GM19238 (cell line): Measurements from ENCODE around the gene PRKD1.
"Not testable (repeated sequence)": the region's sequence is repeated elsewhere in the genome, so short reads cannot be mapped to it uniquely, and the experiment has no call there.

Source experiments
- DNase-seq: peaks from one replicate; pipeline ENCODE4 v3.0.0; 2011; ENCODE audit warnings: low spot score; ENCODE audit not compliant: insufficient read length

Gene PRKD1

GRCh38 chr14:29743531-29743930, 184.1 kb downstream of the PRKD1 start:
- no peak for DNase-seq

- no peak for DNase-seq
These were observed 185.7 kb downstream of the PRKD1 start for GRCh38 chr14:29741909-29742401.

GRCh38 chr14:29740491-29740890, 187.2 kb downstream of the PRKD1 start:
- no peak for DNase-seq

DNA sequence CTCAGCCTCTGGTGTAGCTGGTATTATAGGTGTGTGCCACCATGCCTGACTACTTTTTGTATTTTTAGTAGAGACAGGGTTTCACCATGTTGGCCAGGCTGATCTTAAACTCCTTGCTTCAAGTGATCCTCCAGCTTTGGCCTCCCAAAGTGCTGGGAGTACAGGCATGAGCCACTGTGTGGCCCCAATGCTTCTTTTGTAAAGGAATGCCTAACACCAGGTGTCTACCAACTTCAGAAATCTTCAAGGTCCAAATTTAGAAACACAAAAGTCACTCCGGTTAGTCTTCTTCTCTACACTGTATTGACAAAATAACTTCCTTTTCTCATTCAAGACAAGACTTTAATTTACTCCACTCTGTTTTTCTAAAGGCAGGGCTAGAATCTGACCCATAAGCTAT, 188.7 kb downstream of the PRKD1 start:
- no peak for DNase-seq

DNA sequence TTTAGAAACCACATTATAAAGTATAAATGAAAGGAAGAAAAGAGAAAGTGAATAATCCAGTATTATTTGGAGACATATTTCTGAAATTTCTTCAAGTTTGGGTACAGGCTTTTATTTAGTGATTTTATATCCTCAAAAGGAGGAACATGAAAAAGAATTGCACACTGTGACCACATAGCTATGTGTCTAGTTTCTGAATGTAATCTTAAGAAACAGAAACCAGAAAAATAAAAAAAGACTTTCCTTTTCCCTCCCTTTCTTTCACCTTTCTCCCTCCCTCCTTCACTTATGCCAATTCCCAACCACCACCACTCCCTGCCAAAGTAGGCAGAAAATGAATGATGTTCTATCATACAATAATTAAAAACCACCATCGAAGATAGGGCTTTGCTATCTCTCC, 189.6 kb downstream of the PRKD1 start:
- DNase-seq = no peak

DNA sequence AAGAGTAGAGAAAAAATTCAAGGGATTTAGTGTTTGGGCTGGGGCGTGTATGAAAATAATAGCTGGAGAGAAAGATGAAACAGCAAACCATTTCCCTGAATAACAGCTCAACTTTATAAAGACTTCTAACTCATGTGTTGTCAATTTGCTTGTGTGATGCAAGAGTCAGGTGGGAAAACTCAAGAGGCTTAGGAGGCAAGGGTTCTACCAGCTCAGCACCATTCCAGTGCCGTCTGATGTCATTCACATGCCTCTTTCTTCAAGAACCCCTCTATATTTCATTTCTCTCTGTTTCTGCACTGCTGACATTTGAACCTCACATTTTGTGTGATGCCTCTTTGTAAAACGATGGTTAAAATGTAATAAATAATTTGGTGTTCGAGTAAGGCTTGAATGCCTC, 192.2 kb downstream of the PRKD1 start:
- DNase-seq = no peak

DNA sequence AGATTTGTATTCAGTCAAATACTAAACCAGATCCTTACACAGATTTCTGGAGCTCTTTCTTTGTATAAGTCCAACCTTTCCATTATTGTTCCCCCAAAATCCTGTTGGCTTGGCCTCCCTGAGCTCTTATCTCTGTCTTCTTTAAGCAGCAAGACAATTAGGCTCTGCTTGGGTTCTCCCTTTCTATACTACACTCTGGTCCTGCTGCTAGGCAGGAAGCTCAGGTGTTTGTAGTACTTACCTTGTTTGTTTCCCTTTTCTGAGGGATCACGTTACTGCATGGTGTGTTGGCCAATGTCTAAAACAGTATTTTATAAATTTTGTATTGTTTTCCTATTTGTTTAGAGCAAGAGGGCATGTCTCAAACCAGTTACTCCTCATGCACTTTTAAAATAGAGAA, 192.9 kb downstream of the PRKD1 start:
- no peak for DNase-seq

DNA sequence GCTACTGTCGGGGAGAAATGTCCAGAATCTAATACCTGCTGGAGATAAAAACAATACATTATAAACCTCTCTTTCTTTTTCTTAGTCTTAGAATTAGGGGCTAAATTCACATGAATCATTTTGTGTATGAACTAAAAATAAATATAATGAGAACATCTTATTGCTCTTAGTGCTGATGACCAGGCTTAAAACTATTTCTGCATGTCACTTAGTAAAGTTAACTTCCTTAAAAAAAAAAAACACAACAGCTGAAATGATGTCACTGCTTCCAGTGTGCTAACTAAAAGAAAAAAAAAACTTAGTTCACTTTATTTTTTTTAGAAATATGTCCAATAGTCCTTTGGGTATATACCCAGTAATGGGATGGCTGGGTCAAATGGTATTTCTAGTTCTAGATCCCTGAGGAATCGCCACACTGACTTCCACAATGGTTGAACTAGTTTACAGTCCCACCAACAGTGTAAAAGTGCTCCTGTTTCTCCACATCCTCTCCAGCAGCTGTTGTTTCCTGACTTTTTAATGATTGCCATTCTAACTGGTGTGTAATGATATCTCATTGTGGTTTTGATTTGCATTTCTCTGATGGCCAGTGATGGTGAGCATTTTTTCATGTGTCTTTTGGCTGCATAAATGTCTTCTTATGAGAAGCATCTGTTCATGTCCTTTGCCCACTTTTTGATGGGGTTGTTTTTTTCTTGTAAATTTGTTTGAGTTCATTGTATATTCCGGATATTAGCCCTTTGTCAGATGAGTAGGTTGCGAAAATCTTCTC, 200.9 kb downstream of the PRKD1 start:
- not testable (repeated sequence) for DNase-seq

GRCh38 chr14:29724991-29725390, 202.7 kb downstream of the PRKD1 start:
- DNase-seq = no peak

- DNase-seq = no peak
These were observed 204.8 kb downstream of the PRKD1 start for GRCh38 chr14:29722831-29723230.

DNA sequence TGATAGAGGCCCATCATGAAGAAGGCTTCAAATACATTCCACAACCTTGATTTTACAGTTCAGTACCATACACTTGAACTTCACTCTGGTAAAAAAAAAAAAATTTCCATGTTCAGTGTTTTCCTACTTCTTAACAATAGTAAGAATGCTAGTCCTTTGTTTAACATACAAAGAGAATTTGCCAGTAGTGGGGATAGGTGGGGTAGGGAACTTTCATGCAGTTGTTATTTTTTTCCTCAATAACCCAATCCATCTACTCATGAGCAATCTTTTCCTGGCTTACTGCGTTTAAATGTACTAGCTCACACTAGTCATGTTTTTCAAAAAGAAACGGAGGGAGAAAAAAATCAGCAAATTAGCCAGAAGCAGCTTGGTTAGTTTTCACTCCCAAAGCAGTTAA, 206.1 kb downstream of the PRKD1 start:
- DNase-seq = no peak

GRCh38 chr14:29717901-29718300, 209.7 kb downstream of the PRKD1 start:
- DNase-seq = no peak

DNA sequence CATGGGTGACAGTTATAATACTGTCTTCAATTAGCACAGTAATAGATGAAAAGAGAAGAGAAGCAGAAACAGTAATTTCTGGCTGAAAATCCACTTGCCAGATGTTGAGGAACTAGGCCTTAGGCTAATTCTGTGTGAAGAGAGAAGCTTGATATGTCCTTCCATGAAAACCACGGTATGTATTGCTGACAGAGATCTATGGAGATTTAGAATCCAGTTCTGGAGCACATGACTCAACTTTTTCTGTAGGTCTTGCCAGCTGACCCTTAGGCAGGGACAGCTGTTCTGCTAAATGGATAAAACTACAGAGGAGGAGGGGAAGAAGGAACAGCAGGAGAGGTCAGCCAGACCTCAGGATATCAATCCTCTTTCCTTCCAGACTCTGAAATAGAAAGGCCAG, 211.5 kb downstream of the PRKD1 start:
- DNase-seq = no peak

GRCh38 chr14:29712601-29713000, 215.0 kb downstream of the PRKD1 start:
- no peak for DNase-seq

DNA sequence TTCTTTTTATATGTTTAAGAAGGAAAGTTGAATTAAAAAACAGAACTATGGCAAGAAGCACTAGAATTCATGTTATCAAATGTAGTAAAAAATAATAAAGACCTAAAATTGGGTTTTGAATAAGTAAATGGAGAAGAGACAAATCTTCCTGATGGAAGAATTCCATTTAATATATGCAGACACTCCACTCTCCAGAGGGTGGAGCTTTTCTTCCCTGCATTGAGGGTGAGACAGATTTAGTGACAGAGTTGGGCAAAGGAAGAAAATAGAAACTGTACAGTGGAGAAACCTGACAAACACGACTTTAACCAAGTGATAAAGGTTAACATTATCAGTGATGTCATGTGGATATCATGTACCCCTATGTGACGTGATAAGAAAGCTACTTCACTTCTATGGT, 217.6 kb downstream of the PRKD1 start:
- no peak for DNase-seq

- DNase-seq = no peak
These were observed 218.2 kb downstream of the PRKD1 start for GRCh38 chr14:29709490-29709889.

DNA sequence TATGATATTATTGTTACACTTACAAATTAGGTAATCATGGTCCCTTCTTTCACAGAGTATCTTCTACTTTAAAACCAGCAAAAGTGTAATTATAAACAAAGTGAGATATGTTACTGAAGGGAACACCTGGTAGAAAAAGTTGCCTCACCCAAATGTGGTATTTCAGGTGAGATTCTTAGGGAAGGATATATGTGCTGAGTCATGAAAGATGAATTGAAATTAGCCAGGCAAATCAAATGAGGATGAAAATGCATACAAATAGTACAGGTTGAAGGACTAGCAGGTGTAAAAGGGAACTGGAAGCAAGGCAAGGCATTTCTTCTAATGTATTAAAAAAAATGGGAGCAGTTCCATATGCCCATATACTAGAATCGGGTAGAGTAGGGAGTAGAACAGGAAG, 220.9 kb downstream of the PRKD1 start:
- DNase-seq = no peak

DNA sequence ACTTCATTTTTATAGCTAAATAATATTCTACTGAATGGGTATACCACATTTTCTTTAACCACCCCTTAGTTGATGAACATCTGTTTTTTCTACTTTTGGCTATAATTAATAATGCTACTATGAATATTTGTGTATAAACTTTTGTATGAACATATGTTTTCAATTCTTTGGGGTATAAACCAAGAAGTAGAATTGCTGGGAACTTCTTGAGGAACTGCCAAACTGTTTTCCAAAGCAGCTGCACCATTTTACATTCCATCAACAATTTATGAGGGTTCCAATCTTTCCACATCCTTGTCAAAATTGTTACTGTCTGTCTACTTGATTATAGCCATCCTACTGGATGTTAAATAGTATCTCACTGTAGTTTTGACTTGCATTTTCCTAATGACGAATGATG, 221.8 kb downstream of the PRKD1 start:
- DNase-seq = no peak

DNA sequence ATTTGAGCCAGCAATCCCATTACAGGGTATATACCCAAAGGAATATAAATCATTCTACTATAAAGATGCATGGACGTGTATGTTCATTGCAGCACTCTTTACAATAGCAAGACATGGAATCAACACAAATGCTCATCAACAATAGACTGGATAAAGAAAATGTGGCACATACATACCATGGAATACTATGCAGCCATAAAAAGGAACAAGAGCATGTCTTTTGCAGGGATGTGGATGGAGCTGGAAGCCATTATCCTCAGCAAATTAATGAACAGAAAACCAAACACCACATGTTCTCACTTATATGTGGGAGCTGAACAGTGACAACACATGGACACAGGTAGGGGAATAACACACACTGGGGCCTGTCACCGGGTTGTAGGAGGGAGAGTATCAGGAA, 238.1 kb downstream of the PRKD1 start:
- not testable (repeated sequence) for DNase-seq

- DNase-seq = no peak
These were observed 239.8 kb downstream of the PRKD1 start for GRCh38 chr14:29687866-29688265.

- no peak for DNase-seq
These were observed 240.4 kb downstream of the PRKD1 start for GRCh38 chr14:29687071-29687765.

GRCh38 chr14:29684926-29685325, 242.7 kb downstream of the PRKD1 start:
- DNase-seq = no peak

GRCh38 chr14:29682789-29683188, 244.9 kb downstream of the PRKD1 start:
- DNase-seq = no peak
